Neural cell (in vitro differentiated cells): ENCODE measurements around the gene ZNF160. TPM values are rescaled to one million over a fixed set of nuclear protein-coding genes. Genes with fewer than 3 reads are reported as not detected.

Experiments used
- H2AFZ ChIP-seq: fragments of 200-600, 300-800 bp; sonication (generic), shearing (Covaris generic); 2 replicates; pipeline ENCODE4 v1.6.0; 2014; ENCODE audit warnings: low read depth, mild to moderate bottlenecking, antibody characterized with exemption, low read length, moderate library complexity
- H3F3A ChIP-seq: fragments of 200-600 bp; shearing (Covaris generic); 2 replicates; pipeline ENCODE4 v1.6.1; 2016; ENCODE audit warnings: mild to moderate bottlenecking, moderate library complexity, mixed read lengths, antibody characterized with exemption, low read length; ENCODE audit not compliant: insufficient read depth, poor library complexity, severe bottlenecking
- H3K27ac ChIP-seq: fragments of 200-600, 300-800 bp; sonication (generic), shearing (Covaris generic); 2 replicates; pipeline ENCODE4 v1.5.1; 2014; ENCODE audit warnings: mild to moderate bottlenecking, low read length, moderate library complexity
- H3K27me3 ChIP-seq: fragments of 300-800, 200-600 bp; sonication (generic), shearing (Covaris generic); 2 replicates; pipeline ENCODE4 v1.6.0; 2014; ENCODE audit warnings: mild to moderate bottlenecking, low read depth, low read length, moderate library complexity; ENCODE audit not compliant: insufficient read depth
- H3K36me3 ChIP-seq: fragments of 300-800, 200-600 bp; sonication (generic), shearing (Covaris generic); 2 replicates; pipeline ENCODE4 v1.5.1; 2014; ENCODE audit warnings: mild to moderate bottlenecking, antibody characterized with exemption, low read length, moderate library complexity; ENCODE audit not compliant: insufficient read depth
- H3K4me2 ChIP-seq: fragments of 300-800, 200-600 bp; sonication (generic), shearing (Covaris generic); 2 replicates; pipeline ENCODE4 v1.6.0; 2014; ENCODE audit warnings: mild to moderate bottlenecking, low read length
- H3K4me3 ChIP-seq: fragments of 300-800, 200-600 bp; sonication (generic), shearing (Covaris generic); 2 replicates; pipeline ENCODE4 v1.5.1; 2014; ENCODE audit warnings: mild to moderate bottlenecking, low read length, moderate library complexity
- H3K79me2 ChIP-seq: fragments of 200-600 bp; shearing (Covaris generic); replicated peaks from 2 replicates; pipeline ENCODE4 v1.6.0; 2014; ENCODE audit warnings: mild to moderate bottlenecking, low read length, moderate library complexity; ENCODE audit not compliant: insufficient read depth
- H3K9ac ChIP-seq: fragments of 300-800, 200-600 bp; sonication (generic), shearing (Covaris generic); 2 replicates; pipeline ENCODE4 v1.6.1; 2016; ENCODE audit warnings: mild to moderate bottlenecking, low read length, mixed read lengths
- H3K9me2 ChIP-seq: fragments of 200-600 bp; shearing (Covaris generic); 2 replicates; pipeline ENCODE4 v1.6.1; 2016; ENCODE audit warnings: mild to moderate bottlenecking, low read length, mixed read lengths; ENCODE audit not compliant: insufficient read depth
- H3K9me3 ChIP-seq: fragments of 200-600, 300-800 bp; sonication (generic), shearing (Covaris generic); 2 replicates; pipeline ENCODE4 v1.6.1; 2016; ENCODE audit warnings: mild to moderate bottlenecking, mixed run types, low read length, moderate library complexity, mixed read lengths
- H4K20me1 ChIP-seq: fragments of 200-600 bp; shearing (Covaris generic); 2 replicates; pipeline ENCODE4 v1.6.1; 2016; ENCODE audit warnings: mild to moderate bottlenecking, mixed run types; ENCODE audit not compliant: insufficient read depth
- EP300 ChIP-seq: fragments of 450-650 bp; conservative IDR thresholded peaks from 2 replicates; pipeline ENCODE4 v1.6.1; 2014; ENCODE audit warnings: antibody characterized with exemption, mild to moderate bottlenecking, moderate library complexity; ENCODE audit not compliant: poor library complexity, severe bottlenecking
- EZH2 ChIP-seq: fragments of 200-600, 300-800 bp; shearing (Covaris generic), sonication (generic); IDR thresholded peaks from 2 replicates; pipeline ENCODE4 v1.6.1; 2014; ENCODE audit warnings: antibody characterized with exemption, low read length, borderline replicate concordance, mild to moderate bottlenecking; ENCODE audit not compliant: insufficient read depth, poor library complexity, severe bottlenecking
- MXI1 ChIP-seq: fragments of 450-650 bp; conservative IDR thresholded peaks from 2 replicates; pipeline ENCODE4 v1.6.1; 2014; ENCODE audit warnings: antibody characterized with exemption, mild to moderate bottlenecking; ENCODE audit not compliant: poor library complexity, severe bottlenecking
- POLR2AphosphoS5 ChIP-seq: IDR thresholded peaks from 2 replicates; pipeline ENCODE4 v1.6.1; 2012
- RAD21 ChIP-seq: fragments of 450-650 bp; conservative IDR thresholded peaks from 2 replicates; pipeline ENCODE4 v1.6.1; 2014; ENCODE audit warnings: antibody characterized with exemption, mild to moderate bottlenecking, moderate library complexity
- SMC3 ChIP-seq: fragments of 450-650 bp; conservative IDR thresholded peaks from 2 replicates; pipeline ENCODE4 v1.6.1; 2014; ENCODE audit warnings: antibody characterized with exemption, mild to moderate bottlenecking, moderate library complexity; ENCODE audit not compliant: poor library complexity
- TAF1 ChIP-seq: IDR thresholded peaks from 2 replicates; pipeline ENCODE4 v1.6.1; 2012; ENCODE audit warnings: low read depth
- polyA plus RNA-seq: library from polyadenylated mRNA; depleted of rRNA; stranded (reverse); fragments of >200 nt; gene quantifications from 2 replicates; pipeline ENCODE4 v1.2.3, GENCODE V29; 2014
- TF ChIP-seq, protein P1 (sequence below): fragments of 450-650 bp; IDR thresholded peaks from 2 replicates; pipeline ENCODE4 v1.5.1; 2014; ENCODE audit warnings: antibody characterized with exemption, mild to moderate bottlenecking, moderate library complexity; ENCODE audit not compliant: poor library complexity, severe bottlenecking
- TF ChIP-seq, protein P2 (sequence below): IDR thresholded peaks from 2 replicates; pipeline ENCODE4 v1.6.1; 2012; ENCODE audit warnings: borderline replicate concordance

The ZNF160 gene
- polyA plus RNA-seq, 1 donor from 2014 or later = 28.1 TPM

DNA sequence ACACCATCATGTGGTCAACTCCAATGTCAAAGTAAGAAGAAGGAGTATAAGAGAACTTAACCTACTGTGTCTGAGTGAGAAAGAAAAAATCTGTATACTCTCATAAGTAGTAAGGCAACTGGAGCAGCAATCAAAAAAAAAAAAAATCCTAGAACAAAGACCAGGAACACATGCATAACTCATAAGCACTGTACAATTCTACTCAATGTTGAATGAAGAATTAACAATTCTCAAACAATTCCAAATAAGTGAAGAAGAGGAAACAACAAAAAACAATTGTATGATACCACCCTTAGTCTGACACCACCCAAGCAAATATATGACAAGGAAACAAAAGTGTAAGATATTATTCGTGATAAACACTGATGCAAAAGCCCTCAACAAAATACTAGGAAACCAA is 24.6 kb downstream of the ZNF160 start:
- no peaks in the 10 kb centered on the region for H3K36me3 ChIP-seq
- TF ChIP-seq TAF1 = no peak
- TF ChIP-seq, protein P1, sequence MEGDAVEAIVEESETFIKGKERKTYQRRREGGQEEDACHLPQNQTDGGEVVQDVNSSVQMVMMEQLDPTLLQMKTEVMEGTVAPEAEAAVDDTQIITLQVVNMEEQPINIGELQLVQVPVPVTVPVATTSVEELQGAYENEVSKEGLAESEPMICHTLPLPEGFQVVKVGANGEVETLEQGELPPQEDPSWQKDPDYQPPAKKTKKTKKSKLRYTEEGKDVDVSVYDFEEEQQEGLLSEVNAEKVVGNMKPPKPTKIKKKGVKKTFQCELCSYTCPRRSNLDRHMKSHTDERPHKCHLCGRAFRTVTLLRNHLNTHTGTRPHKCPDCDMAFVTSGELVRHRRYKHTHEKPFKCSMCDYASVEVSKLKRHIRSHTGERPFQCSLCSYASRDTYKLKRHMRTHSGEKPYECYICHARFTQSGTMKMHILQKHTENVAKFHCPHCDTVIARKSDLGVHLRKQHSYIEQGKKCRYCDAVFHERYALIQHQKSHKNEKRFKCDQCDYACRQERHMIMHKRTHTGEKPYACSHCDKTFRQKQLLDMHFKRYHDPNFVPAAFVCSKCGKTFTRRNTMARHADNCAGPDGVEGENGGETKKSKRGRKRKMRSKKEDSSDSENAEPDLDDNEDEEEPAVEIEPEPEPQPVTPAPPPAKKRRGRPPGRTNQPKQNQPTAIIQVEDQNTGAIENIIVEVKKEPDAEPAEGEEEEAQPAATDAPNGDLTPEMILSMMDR = no peak
- TF ChIP-seq, protein P2, sequence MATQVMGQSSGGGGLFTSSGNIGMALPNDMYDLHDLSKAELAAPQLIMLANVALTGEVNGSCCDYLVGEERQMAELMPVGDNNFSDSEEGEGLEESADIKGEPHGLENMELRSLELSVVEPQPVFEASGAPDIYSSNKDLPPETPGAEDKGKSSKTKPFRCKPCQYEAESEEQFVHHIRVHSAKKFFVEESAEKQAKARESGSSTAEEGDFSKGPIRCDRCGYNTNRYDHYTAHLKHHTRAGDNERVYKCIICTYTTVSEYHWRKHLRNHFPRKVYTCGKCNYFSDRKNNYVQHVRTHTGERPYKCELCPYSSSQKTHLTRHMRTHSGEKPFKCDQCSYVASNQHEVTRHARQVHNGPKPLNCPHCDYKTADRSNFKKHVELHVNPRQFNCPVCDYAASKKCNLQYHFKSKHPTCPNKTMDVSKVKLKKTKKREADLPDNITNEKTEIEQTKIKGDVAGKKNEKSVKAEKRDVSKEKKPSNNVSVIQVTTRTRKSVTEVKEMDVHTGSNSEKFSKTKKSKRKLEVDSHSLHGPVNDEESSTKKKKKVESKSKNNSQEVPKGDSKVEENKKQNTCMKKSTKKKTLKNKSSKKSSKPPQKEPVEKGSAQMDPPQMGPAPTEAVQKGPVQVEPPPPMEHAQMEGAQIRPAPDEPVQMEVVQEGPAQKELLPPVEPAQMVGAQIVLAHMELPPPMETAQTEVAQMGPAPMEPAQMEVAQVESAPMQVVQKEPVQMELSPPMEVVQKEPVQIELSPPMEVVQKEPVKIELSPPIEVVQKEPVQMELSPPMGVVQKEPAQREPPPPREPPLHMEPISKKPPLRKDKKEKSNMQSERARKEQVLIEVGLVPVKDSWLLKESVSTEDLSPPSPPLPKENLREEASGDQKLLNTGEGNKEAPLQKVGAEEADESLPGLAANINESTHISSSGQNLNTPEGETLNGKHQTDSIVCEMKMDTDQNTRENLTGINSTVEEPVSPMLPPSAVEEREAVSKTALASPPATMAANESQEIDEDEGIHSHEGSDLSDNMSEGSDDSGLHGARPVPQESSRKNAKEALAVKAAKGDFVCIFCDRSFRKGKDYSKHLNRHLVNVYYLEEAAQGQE = no peak
- no peak for TF ChIP-seq SMC3
- TF ChIP-seq MXI1 = no peak
- TF ChIP-seq RAD21 = no peak
- TF ChIP-seq EP300 = no peak
- no peak for TF ChIP-seq POLR2AphosphoS5
- TF ChIP-seq EZH2 = no peak
- H2AFZ ChIP-seq = no peak overlapping the region
- H3K79me2 ChIP-seq = peaks cover 3% of the 10 kb centered on the region
- H3K4me3 ChIP-seq = no peak overlapping the region
- H3K27me3 ChIP-seq = no peaks in the 10 kb centered on the region
- no peaks in the 10 kb centered on the region for H3F3A ChIP-seq
- H4K20me1 ChIP-seq = no peaks in the 10 kb centered on the region
- no peaks in the 10 kb centered on the region for H3K9me2 ChIP-seq
- H3K9ac ChIP-seq = no peak overlapping the region
- peaks cover 6% of the 10 kb centered on the region for H3K9me3 ChIP-seq
- no peak overlapping the region for H3K27ac ChIP-seq
- no peak overlapping the region for H3K4me2 ChIP-seq

DNA sequence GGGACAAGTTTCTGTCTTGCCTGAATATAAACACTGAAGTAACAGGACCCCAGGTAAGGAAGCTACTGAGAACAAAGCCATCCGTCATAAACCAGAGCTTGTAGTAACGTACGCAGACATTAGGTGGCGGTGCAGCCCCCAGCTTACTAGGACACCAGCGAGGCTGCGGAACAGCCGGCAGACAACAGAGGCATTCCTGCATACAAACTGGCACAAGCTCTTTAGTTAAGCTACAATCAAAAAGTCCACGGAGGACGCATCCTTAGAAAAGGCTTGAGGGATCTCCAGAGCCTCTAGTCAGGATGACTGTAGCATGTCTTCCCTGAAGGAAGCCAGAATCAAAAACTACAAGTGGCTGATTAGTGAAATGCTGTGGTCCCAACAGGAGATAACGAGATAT is 26.2 kb downstream of the ZNF160 start:
- Histone ChIP-seq H3K4me3 (no peak overlapping the region), H3F3A (no peaks in the 10 kb centered on the region), H3K9ac (no peak overlapping the region), H3K27ac (no peak overlapping the region), H3K27me3 (no peaks in the 10 kb centered on the region), H3K4me2 (no peak overlapping the region), H3K9me2 (no peaks in the 10 kb centered on the region), H3K36me3 (peaks cover 11% of the 10 kb centered on the region), H2AFZ (no peak overlapping the region), H3K9me3 (peaks cover 6% of the 10 kb centered on the region), H3K79me2 (peaks cover 3% of the 10 kb centered on the region), H4K20me1 (no peaks in the 10 kb centered on the region)
- TF ChIP-seq EP300 (no peak), POLR2AphosphoS5 (no peak), MXI1 (no peak), TAF1 (no peak), EZH2 (no peak), SMC3 (peak; percentile 17), RAD21 (peak; percentile 43)
- TF ChIP-seq, protein P2 = no peak
- TF ChIP-seq, protein P1 = peak; percentile 65
